Smooth muscle cell (in vitro differentiated cells): ENCODE data around the gene CORO2B. TPM values are rescaled to one million over a fixed set of nuclear protein-coding genes. Genes with fewer than 3 reads are reported as not detected.

Experiments
- DNase-seq: peaks from one replicate; lab custom pipeline; 2025; ENCODE audit not compliant: unreplicated experiment; lab: John Stamatoyannopoulos, UW
- H2AFZ ChIP-seq: fragments of 200-600 bp; sonication (generic); 2 replicates; pipeline ENCODE4 v1.6.0; 2016; ENCODE audit warnings: antibody characterized with exemption, low read depth, mild to moderate bottlenecking
- H3F3A ChIP-seq: fragments of 200-600 bp; sonication (generic); 2 replicates; pipeline ENCODE4 v1.6.0; 2017; ENCODE audit warnings: antibody characterized with exemption, low read depth
- H3K27ac ChIP-seq: fragments of 200-600 bp; sonication (generic); 2 replicates; pipeline ENCODE4 v1.5.1; 2016; ENCODE audit warnings: low read depth, mild to moderate bottlenecking
- H3K27me3 ChIP-seq: fragments of 200-600 bp; sonication (generic); 2 replicates; pipeline ENCODE4 v1.6.1; 2016; ENCODE audit warnings: low read depth, mild to moderate bottlenecking
- H3K36me3 ChIP-seq: fragments of 200-600 bp; sonication (generic); 2 replicates; pipeline ENCODE4 v1.5.1; 2016; ENCODE audit warnings: low read depth
- H3K4me1 ChIP-seq: fragments of 200-600 bp; sonication (generic); 2 replicates; pipeline ENCODE4 v1.5.1; 2016; ENCODE audit warnings: low read depth
- H3K4me2 ChIP-seq: fragments of 200-600 bp; sonication (generic); 2 replicates; pipeline ENCODE4 v1.6.0; 2016; ENCODE audit warnings: mild to moderate bottlenecking
- H3K4me3 ChIP-seq: fragments of 200-600 bp; sonication (generic); 2 replicates; pipeline ENCODE4 v1.5.1; 2016; ENCODE audit warnings: mild to moderate bottlenecking
- H3K79me2 ChIP-seq: fragments of 200-600 bp; sonication (generic); 2 replicates; pipeline ENCODE4 v1.6.0; 2016; ENCODE audit warnings: low read depth, mild to moderate bottlenecking
- H3K9ac ChIP-seq: fragments of 200-600 bp; sonication (generic); 2 replicates; pipeline ENCODE4 v1.6.0; 2016; ENCODE audit warnings: low read depth
- H3K9me3 ChIP-seq: fragments of 200-600 bp; sonication (generic); replicated peaks from 2 replicates; pipeline ENCODE4 v1.5.1; 2016; ENCODE audit warnings: low read depth
- H4K20me1 ChIP-seq: fragments of 200-600 bp; sonication (generic); 2 replicates; pipeline ENCODE4 v1.6.0; 2016; ENCODE audit warnings: low read depth
- WGBS: methylation state at CpG from one replicate; pipeline ENCODE4 v1.1.7; 2016; ENCODE audit warnings: low lambda C conversion rate; 5-methylcytosine and 5-hydroxymethylcytosine counted together
- polyA plus RNA-seq: library from polyadenylated mRNA; unstranded; fragments of >200 nt; fragmentation: Nextera tagmentation; extraction: Ambion mirVana; gene quantifications from 2 replicates; pipeline ENCODE4 v1.2.1, GENCODE V29; 2016
- total RNA-seq: library from RNA; depleted of rRNA; stranded (reverse); fragments of >200 nt; gene quantifications from 2 replicates; pipeline ENCODE4 v1.2.3, GENCODE V29; 2014
- TF ChIP-seq, protein P1 (sequence below): fragments of 200-600 bp; sonication (generic); IDR thresholded peaks from 2 replicates; pipeline ENCODE4 v1.5.1; 2017; ENCODE audit warnings: borderline replicate concordance, mild to moderate bottlenecking, antibody characterized with exemption; ENCODE audit not compliant: insufficient read depth, poor library complexity, severe bottlenecking

The CORO2B gene
- total and polyA plus RNA-seq, 2 experiments from 2014 or later = 0.47 to 0.49 TPM

DNA sequence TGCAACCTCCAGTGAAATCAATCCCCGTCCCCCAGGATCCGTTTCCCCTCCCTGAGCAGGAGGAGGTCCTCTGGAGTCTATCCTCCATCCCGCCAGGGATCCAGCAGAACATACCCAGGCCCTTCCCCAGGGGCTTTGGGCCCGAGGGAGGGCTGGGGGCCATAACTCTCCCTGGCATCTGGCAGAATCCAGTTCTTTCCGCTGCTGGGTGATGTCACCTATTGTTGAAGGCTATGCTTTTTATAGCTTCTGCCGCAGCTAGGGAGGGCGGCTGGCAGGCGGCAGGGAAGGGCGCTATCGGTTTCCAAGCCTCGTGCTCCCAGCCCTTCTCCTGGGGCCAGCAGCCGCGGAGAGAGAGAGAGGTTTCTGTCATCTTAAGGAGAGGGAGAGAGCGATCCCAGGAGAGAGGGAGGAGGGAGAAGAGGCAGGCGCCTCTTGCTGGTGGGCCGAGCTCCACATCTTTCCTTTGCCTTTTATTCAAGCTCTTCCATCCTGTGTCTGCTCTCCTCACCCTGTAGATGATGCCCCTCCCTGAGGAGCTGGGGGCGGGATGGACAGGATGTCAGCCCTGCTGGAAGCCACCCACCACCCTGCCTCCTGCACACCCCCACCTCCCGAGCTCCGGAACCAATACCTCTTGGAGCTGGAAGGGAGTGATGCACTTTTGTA is 121.8 kb downstream of the CORO2B start:
- no peak overlapping the region for H3K27ac ChIP-seq
- H4K20me1 ChIP-seq = no peaks in the 10 kb centered on the region
- H3K79me2 ChIP-seq = no peaks in the 10 kb centered on the region
- H3K9ac ChIP-seq = no peak overlapping the region
- H3K27me3 ChIP-seq = no peaks in the 10 kb centered on the region
- peaks cover 19% of the 10 kb centered on the region for H3K4me1 ChIP-seq
- H3K36me3 ChIP-seq = no peaks in the 10 kb centered on the region
- H3K4me2 ChIP-seq = peak overlapping the region; percentile 83
- peak overlapping the region; percentile 73 for H2AFZ ChIP-seq
- no peaks in the 10 kb centered on the region for H3F3A ChIP-seq
- H3K9me3 ChIP-seq = no peaks in the 10 kb centered on the region
- 18% methylated on average over 14 of the region's 19 CpGs for WGBS
- TF ChIP-seq, protein P1, sequence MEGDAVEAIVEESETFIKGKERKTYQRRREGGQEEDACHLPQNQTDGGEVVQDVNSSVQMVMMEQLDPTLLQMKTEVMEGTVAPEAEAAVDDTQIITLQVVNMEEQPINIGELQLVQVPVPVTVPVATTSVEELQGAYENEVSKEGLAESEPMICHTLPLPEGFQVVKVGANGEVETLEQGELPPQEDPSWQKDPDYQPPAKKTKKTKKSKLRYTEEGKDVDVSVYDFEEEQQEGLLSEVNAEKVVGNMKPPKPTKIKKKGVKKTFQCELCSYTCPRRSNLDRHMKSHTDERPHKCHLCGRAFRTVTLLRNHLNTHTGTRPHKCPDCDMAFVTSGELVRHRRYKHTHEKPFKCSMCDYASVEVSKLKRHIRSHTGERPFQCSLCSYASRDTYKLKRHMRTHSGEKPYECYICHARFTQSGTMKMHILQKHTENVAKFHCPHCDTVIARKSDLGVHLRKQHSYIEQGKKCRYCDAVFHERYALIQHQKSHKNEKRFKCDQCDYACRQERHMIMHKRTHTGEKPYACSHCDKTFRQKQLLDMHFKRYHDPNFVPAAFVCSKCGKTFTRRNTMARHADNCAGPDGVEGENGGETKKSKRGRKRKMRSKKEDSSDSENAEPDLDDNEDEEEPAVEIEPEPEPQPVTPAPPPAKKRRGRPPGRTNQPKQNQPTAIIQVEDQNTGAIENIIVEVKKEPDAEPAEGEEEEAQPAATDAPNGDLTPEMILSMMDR = no peak
- H3K4me3 ChIP-seq = no peak overlapping the region
- DNase-seq = no peak

DNA sequence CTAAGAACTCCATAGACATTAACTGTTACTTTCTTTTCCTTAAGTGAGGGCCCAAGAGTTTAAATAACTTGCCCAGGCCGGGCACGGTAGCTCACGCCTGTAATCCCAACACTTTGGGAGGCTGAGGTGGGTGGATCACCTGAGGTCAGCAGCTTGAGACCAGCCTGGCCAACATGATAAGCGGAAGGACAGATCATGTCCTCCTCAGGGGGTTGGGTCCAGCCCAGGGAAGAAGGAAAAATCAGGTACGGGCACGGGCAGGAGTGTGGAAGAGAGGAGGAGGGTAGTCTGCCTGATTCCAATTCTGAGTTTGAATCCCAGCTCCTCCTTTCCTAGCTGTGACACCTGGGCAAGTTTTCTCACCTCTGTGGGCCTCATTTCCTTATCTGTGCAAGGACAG is 123.1 kb downstream of the CORO2B start:
- Histone ChIP-seq H4K20me1 (no peaks in the 10 kb centered on the region), H3K36me3 (no peaks in the 10 kb centered on the region), H3K27me3 (no peaks in the 10 kb centered on the region), H3K4me2 (no peak overlapping the region), H3K9ac (no peak overlapping the region), H3K27ac (no peak overlapping the region), H3K4me1 (peaks cover 19% of the 10 kb centered on the region), H3K9me3 (no peaks in the 10 kb centered on the region), H3K4me3 (no peak overlapping the region), H3F3A (no peaks in the 10 kb centered on the region), H2AFZ (no peak overlapping the region), H3K79me2 (no peaks in the 10 kb centered on the region)
- WGBS = 97% methylated on average over 6 of the region's 6 CpGs
- TF ChIP-seq, protein P1 = no peak
- DNase-seq = no peak

DNA sequence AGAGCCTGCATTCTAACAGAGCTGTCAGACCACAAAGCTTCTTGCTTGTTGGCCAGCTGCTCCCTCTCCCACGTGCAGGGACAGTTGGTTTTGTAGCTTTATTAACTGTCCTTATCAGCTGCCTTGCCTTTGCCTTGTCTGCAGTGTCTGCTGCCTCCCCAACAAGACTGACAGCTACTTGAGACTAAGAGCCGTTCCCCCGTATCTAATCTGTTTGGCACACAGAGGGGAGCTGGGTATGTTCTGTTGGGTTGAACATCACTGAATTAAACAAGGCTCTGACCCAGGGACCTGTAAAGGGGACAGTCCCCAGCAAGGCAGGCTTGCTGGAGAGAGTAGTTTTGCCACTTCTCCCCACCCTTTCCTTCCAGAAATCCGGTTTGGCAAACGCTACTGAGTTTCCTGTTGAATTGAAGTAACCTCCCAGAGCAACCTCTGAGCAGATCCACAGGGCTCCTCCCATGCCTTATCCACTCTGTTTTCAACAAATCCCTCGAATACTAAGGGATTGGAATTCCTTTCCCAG is 125.8 kb downstream of the CORO2B start:
- H2AFZ ChIP-seq = no peak overlapping the region
- WGBS = 7% methylated on average over 6 of the region's 6 CpGs
- DNase-seq = no peak
- H3K9ac ChIP-seq = no peak overlapping the region
- H3K36me3 ChIP-seq = no peaks in the 10 kb centered on the region
- H3K4me3 ChIP-seq = no peak overlapping the region
- H3K9me3 ChIP-seq = no peaks in the 10 kb centered on the region
- no peak overlapping the region for H3K27ac ChIP-seq
- H4K20me1 ChIP-seq = no peaks in the 10 kb centered on the region
- H3K4me2 ChIP-seq = no peak overlapping the region
- no peaks in the 10 kb centered on the region for H3K27me3 ChIP-seq
- H3K4me1 ChIP-seq = peaks cover 18% of the 10 kb centered on the region
- TF ChIP-seq, protein P1 = no peak
- no peaks in the 10 kb centered on the region for H3F3A ChIP-seq
- no peaks in the 10 kb centered on the region for H3K79me2 ChIP-seq

DNA sequence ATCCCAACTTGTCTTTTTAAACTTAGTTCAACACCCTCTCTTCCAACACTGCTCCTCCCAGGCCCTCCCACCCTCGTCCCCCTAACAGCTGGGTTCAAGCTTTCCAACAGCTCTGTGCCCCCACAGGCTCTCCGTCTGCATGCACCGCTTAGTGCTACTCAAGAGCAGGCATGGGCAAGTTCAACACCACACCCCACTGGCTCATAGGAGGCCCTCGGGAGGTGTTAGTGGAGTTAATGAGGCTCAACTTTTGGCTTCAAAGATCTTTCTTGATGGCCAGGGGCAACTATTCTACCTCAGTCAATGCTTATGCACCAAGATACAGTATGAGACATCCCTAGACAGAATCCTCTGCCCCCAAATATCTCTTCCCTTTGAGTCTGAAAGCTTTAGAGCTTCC is 127.5 kb downstream of the CORO2B start:
- Histone ChIP-seq H3K4me3 (no peak overlapping the region), H3F3A (no peaks in the 10 kb centered on the region), H4K20me1 (no peaks in the 10 kb centered on the region), H3K27ac (no peak overlapping the region), H3K36me3 (no peaks in the 10 kb centered on the region), H3K27me3 (no peaks in the 10 kb centered on the region), H3K4me2 (no peak overlapping the region), H2AFZ (no peak overlapping the region), H3K79me2 (no peaks in the 10 kb centered on the region), H3K9me3 (no peaks in the 10 kb centered on the region), H3K9ac (no peak overlapping the region), H3K4me1 (peaks cover 5% of the 10 kb centered on the region)
- no peak for DNase-seq
- 78% methylated on average over 4 of the region's 4 CpGs for WGBS
- TF ChIP-seq, protein P1 = no peak
